ENCODE data around the gene WAPL. TPM values are rescaled to one million over a fixed set of nuclear protein-coding genes. Genes with fewer than 3 reads are reported as not detected.
"Not testable (repeated sequence)": the region's sequence is repeated elsewhere in the genome, so short reads cannot be mapped to it uniquely, and the experiment has no call there.

The WAPL gene
- total RNA-seq, 1 experiment from 2014 or later: 45.2 TPM

DNA sequence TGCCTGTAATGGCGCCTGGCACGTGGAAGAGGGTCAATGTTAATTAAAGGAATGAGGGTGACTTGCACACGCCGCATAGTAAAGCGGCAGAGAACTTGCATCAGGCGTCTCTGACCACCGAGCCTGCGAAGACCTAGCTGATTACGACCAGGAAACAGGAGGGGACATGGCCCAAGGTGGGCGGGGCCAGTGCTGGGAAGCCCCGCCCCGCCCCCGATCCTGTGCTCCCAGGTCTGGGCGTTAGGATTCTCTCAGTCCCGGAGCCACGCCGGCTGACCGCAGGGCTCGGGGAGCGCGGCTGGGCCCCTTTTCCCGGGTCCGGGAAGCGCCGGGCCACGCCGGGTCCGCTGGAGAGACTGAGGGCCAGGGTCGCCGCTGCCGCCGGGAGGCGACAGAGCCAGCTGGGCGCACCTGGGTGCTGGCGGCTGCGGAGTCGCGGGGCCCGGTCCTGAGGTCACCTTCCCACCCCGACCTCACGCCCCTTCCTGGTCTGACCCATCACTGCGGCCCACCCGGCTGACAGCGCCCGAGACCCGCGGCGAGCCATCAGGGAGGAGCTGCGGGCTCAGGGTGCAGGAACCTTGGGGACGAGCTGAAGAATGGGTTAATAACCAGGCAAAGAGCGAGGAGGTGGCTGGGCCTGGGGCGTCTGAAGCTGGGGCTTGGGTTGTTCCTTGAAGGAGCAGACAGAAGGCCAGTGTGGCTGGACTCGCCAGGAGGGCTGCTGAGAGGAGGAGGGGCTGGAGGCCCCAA is 132.0 kb downstream of the WAPL start:
- no TSS peak for BruUV-seq (replicated peaks)
- no peak overlapping the region for H3K27ac Mint-ChIP-seq (ENCODE audit: low read depth, unreplicated experiment)
- POLR2A ChIA-PET: no interaction called here
- TF ChIP-seq CTCF (IDR thresholded peaks at IDR 0.05; ENCODE audit: unreplicated experiment): no peak
- CTCF ChIA-PET: interaction anchor here (0.5 to 1.2 kb wide), 2 partner anchors 11 to 1852 kb away, joined by 3 read pairs; no protein-coding TSS in a partner anchor
- intact Hi-C loops (cut with micrococcal nuclease): no loop called here
- no peaks in the 10 kb centered on the region for H3K9me3 Mint-ChIP-seq (ENCODE audit: unreplicated experiment)
- no peaks in the 10 kb centered on the region for H3K36me3 Mint-ChIP-seq (ENCODE audit: insufficient read depth, unreplicated experiment)
- no peak for DNase-seq (ENCODE audit: unreplicated experiment)
- H3K27me3 Mint-ChIP-seq (ENCODE audit: insufficient read depth, unreplicated experiment): peaks cover 14% of the 10 kb centered on the region
- no peak overlapping the region for H3K4me3 Mint-ChIP-seq (ENCODE audit: unreplicated experiment)
- H3K4me1 Mint-ChIP-seq (ENCODE audit: insufficient read depth, unreplicated experiment): peaks cover 6% of the 10 kb centered on the region

GRCh38 chr10:86389109-86389440 is 132.5 kb downstream of the WAPL start:
- POLR2A ChIA-PET: not testable (repeated sequence)

DNA sequence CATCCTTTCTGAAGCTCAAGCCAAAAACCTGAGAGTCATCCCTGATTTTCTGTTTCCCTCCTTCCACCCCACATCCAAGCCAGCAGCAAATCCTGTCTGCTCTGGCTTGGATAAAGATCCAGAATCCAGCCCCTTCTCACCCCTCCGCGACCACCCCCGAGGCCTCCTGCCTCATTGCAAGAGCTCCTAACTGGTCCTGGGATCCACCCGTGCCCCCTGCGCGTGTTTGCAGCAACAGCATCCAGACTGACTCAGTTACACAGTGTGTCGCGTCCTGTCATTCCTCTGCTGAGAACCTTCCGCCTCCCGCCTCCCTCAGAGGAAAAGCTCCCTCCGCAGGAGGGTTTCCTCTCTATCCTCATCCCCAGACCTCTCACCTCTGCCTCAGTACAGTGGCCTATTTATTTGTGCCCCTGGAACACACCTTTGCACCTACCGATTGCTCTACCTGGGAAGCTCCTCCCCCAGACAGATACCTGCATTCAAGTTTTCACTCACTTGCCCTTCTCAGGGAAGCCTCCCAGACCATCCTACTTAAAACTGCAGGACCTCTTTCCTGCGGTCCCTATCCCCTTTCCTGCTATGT is 133.4 kb downstream of the WAPL start:
- Mint-ChIP-seq H3K27ac (ENCODE audit: low read depth, unreplicated experiment) (no peak overlapping the region), H3K27me3 (ENCODE audit: insufficient read depth, unreplicated experiment) (peaks cover 26% of the 10 kb centered on the region), H3K9me3 (ENCODE audit: unreplicated experiment) (no peaks in the 10 kb centered on the region), H3K36me3 (ENCODE audit: insufficient read depth, unreplicated experiment) (no peaks in the 10 kb centered on the region), H3K4me3 (ENCODE audit: unreplicated experiment) (no peak overlapping the region), H3K4me1 (ENCODE audit: insufficient read depth, unreplicated experiment) (peaks cover 2% of the 10 kb centered on the region)
- no peak for DNase-seq (ENCODE audit: unreplicated experiment)
- POLR2A ChIA-PET: interaction anchor here (0.5 kb wide), 1 partner anchor 1117 kb away, joined by 3 read pairs; the partner anchor contains the start of gene MINPP1
- BruUV-seq (replicated peaks): no TSS peak
- CTCF ChIA-PET: interaction anchor here (0.7 kb wide), 3 partner anchors 10 to 468 kb away, joined by 3 to 4 read pairs (median 3); no protein-coding TSS in a partner anchor
- intact Hi-C loops (cut with micrococcal nuclease): no loop called here
- TF ChIP-seq CTCF (IDR thresholded peaks at IDR 0.05; ENCODE audit: unreplicated experiment): no peak

More at GRCh38 chr10:86389109-86389440, 132.5 kb downstream of the WAPL start:
- H3K27ac Mint-ChIP-seq (ENCODE audit: low read depth, unreplicated experiment); H3K4me1 Mint-ChIP-seq (ENCODE audit: insufficient read depth, unreplicated experiment); BruUV-seq (replicated peaks); H3K4me3 Mint-ChIP-seq (ENCODE audit: unreplicated experiment); H3K9me3 Mint-ChIP-seq (ENCODE audit: unreplicated experiment); H3K36me3 Mint-ChIP-seq (ENCODE audit: insufficient read depth, unreplicated experiment); intact Hi-C loops (cut with micrococcal nuclease); DNase-seq (ENCODE audit: unreplicated experiment): not testable (repeated sequence)
- CTCF ChIA-PET: interaction anchor here (1.2 kb wide), 1 partner anchor 10 kb away, joined by 3 read pairs; no protein-coding TSS in a partner anchor
- peaks cover 19% of the 10 kb centered on the region for H3K27me3 Mint-ChIP-seq (ENCODE audit: insufficient read depth, unreplicated experiment)

- Mint-ChIP-seq H3K27ac (ENCODE audit: low read depth, unreplicated experiment) (no peak overlapping the region), H3K36me3 (ENCODE audit: insufficient read depth, unreplicated experiment) (peaks cover 3% of the 10 kb centered on the region), H3K4me1 (ENCODE audit: insufficient read depth, unreplicated experiment) (no peaks in the 10 kb centered on the region), H3K4me3 (ENCODE audit: unreplicated experiment) (no peak overlapping the region), H3K27me3 (ENCODE audit: insufficient read depth, unreplicated experiment) (peaks cover 28% of the 10 kb centered on the region), H3K9me3 (ENCODE audit: unreplicated experiment) (no peaks in the 10 kb centered on the region)
- intact Hi-C loops (cut with micrococcal nuclease): no loop called here
- POLR2A ChIA-PET: no interaction called here
- CTCF ChIA-PET: interaction anchor here (0.6 to 1.6 kb wide), 4 partner anchors 9 to 392 kb away, joined by 3 to 7 read pairs (median 4); no protein-coding TSS in a partner anchor
- no peak for TF ChIP-seq CTCF (IDR thresholded peaks at IDR 0.05; ENCODE audit: unreplicated experiment)
- no TSS peak for BruUV-seq (replicated peaks)
- DNase-seq (ENCODE audit: unreplicated experiment): no peak
These were observed 134.3 kb downstream of the WAPL start for GRCh38 chr10:86387178-86387794.
